Measurements from ENCODE around the gene LRRC15.

The LRRC15 gene

DNA sequence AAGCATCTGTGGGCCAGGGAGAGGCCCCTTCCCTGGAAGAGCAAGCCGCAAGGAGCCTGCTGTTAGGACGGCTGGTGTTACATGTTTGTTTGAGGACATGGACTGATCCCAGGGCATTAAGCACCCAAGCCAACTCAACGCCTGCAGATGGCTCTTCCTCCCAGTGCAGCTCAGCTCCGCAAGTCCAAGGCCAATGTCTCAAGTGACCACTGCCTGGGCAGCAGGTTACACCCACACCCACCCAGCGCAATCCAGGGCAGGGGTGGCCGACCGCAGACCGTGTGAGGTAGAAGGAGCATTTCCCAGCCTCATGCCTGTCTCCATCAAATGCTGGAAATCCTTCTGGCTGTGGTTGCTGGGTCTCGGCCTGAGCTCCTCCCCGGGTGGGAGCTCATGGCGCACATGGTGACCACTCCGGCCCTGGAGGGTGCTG is 15.0 kb upstream of the LRRC15 start:
- no peak for DNase-seq (ENCODE audit: low read depth)

DNA sequence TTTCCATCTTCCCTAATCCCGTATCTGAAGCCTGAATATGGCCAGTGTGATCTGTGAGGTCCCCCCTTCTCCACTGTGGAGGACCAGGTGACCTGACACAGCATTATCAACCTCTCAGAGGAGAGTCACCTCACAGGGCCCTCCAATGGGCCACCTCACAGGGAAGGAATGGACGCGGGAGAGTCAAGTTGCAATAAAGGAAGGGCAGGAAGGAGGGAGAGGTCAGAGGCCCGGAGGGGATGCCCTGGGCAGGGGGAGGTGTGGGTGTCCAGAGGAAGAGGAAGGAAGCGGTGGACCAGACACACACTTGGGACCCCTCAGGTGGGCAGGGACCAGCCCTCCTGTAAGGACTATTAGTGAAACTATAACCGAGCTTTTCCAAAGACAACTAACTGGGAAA is 14.6 kb upstream of the LRRC15 start:
- no peak for DNase-seq (ENCODE audit: low read depth)

DNA sequence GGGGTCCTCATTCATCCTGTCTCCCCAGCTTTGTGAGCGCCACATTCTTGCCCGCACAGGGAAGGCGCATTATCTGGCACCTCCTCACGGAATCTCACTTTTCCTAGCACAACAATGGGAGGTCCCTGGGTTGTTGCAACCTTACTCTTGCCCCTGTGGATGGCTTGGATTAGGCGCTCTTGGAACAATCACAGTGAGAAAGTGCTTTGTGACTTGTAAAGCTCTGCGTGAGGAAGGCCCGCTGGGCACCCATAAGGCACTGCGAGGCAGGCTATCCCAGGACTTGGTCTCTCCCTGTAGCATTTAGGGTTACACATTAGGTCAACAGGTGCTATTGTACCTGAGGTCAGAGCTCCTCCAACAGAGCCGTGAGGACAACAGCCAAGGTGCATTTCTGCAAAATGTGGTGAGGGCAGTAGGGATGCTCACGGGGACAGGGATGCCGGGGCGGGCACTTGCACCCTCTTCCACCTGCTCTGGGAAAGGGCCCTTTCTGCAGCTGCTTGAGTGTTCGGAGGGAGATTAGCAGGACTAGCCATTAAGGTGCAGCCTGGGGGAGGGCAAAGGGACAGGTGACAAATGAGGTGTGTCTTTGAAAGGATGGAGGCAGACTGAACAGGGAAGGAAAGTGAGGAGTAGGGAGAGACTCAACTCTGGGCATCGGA is 13.9 kb upstream of the LRRC15 start:
- DNase-seq (ENCODE audit: low read depth): no peak

DNA sequence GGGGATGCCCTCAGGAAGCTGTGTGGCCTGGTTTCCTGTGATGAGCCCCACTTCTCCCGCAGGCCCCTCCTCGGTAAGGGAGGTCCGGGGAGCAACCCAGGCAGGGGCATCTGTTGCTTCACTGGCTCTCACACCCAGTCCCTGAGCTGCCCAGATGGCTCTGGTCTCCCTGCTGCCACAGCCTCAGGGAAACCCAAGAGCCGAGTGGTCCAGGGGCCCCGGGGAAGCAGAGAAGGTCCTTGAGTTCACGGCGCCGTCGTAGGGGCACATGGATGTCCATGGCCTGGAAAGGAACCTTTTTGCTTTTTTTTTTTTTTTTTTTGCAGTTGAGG is 13.3 kb upstream of the LRRC15 start:
- DNase-seq (ENCODE audit: low read depth): no peak

DNA sequence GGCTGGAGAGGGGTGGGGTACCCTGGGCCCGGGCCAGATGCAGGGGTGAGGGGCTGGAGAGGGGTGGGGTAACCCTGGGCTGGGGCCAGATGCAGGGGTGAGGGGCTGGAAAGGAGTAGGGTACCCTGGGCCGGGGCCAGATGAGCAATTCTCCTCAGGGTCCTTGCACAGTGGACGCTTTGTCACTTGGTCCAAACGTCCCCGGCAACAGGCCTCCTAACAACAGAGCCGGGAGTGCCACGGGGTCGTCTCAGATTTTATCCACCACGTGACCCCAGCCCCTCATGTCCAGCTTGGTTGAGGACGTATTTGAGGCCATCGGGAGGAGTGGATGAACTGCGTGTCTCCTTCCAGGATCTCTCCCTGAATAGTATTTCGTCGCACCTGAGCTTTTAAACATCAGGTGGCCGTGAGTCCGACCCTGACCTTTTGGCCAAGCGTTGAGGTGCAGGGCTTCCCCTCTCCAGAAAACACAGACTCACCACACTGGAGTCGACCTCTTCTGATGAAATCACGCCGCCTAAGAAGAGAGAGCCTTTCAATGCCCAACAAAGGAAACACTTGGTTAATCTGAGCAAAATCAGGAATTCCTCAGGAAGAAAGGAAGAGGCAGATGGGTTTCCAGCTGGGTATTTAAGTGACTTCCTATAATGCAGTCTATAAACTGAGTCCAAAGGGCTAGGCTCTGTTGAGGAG is 12.8 kb upstream of the LRRC15 start:
- no peak for DNase-seq (ENCODE audit: low read depth)

DNA sequence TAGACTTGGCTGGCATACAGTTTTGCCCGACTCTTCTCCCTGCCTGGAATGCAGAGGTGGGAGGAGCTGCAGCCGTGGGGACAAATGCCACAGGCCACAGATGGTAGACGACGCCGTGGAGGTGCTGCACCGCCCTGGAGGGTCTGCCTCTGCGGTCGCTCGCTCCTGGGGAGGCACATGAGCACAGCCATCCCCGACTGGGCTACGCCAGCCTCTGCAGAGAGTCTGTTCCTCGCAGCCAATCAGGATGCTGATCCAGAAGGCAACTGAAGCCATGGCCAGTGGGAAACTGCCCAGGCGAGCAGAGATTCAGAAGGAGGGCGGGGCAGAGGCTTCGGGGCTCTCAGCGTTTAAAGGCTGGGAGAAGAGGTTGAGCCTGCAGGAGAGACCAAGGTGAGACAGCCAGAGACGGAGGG is 11.9 kb upstream of the LRRC15 start:
- no peak for DNase-seq (ENCODE audit: low read depth)

DNA sequence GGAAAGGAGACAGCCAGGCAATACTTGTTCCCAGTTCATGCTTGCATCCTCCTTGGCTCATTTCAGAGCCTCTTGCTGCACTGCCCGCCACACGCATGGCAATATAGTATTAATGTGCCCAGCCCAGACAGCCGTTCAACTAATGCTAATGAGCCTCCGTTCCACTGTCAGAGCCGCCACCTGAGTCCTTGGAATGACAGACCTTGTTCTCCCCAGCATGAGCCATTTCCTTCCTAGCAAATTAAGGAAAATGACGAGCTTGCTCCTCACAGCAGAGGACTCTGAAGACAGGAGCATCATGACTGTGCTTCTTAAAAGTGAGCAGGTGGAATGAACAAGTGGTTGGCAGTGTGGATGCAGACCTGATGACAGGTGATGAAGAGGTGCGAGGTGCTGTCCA is 10.8 kb upstream of the LRRC15 start:
- DNase-seq (ENCODE audit: low read depth): no peak

DNA sequence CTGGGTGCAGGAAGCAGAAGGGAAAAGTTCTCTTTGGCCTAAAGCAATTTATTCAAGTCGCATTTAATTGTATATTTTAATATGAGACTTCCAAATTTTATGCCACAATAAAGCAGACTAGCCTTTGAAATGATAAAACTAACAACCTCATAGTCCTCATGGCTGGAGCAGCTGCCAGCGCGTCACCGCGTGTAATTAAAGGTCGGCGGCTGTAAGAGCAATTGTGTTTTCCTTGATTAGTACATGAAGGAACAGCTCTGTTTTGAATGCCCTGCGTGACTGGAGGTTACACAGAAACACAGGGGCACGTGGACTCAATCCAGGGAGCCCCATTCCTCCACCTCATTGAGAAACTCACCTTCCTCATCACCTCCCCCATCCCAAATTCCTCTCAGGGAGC is 10.1 kb upstream of the LRRC15 start:
- no peak for DNase-seq (ENCODE audit: low read depth)

DNA sequence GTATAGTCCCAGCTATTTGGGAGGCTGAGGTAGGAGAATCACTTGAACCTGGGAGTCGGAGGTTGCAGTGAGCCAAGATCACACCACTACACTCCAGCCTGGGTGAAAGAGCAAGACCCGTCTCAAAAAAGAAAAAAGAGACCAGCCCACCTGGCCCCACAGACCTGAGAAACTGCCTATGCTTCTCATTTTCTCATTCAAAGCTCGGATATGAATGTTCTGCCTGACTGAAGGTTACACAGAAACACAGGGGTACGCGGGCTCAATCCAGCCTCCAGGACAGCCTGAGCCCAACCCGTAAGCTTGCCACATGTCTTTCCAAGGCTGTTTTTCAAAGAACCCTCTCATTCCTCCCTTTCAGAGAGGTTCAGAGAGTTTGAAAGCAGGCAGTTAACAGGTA is 9.7 kb upstream of the LRRC15 start:
- DNase-seq (ENCODE audit: low read depth): no peak

DNA sequence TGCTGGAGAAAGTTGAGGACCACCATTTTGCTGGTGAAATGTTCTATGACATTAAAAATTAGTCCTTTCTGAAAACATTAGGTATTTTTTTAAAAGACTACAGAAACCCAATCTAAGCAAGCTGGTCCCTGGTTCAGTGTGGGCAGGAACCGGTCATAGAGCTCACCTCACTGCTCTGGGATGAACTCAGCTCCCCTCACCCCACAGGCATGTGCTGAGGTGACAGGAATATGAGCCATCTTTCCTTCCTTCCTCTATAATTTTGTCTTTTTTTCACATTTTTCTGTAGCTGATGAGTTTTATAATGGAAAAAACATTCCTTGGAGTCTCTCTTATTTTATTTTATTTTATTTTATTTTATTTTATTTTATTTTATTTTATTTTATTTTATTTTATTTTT is 8.2 kb upstream of the LRRC15 start:
- DNase-seq (ENCODE audit: low read depth): no peak

DNA sequence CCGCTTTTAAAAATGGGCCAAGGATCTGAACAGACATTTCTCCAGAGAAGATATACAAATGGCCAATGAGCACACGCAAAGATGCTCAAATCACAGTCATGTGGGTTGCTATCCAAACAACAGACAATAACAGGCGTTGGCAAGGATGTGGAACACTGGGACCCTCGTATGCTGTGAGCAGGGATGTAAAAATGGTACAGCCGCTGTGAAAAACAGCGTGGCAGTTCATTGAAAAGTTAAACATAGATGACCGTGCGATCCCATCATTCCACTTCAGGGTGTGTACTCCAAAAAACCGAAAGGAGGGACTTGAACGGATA is 6.7 kb upstream of the LRRC15 start:
- DNase-seq (ENCODE audit: low read depth): no peak

DNA sequence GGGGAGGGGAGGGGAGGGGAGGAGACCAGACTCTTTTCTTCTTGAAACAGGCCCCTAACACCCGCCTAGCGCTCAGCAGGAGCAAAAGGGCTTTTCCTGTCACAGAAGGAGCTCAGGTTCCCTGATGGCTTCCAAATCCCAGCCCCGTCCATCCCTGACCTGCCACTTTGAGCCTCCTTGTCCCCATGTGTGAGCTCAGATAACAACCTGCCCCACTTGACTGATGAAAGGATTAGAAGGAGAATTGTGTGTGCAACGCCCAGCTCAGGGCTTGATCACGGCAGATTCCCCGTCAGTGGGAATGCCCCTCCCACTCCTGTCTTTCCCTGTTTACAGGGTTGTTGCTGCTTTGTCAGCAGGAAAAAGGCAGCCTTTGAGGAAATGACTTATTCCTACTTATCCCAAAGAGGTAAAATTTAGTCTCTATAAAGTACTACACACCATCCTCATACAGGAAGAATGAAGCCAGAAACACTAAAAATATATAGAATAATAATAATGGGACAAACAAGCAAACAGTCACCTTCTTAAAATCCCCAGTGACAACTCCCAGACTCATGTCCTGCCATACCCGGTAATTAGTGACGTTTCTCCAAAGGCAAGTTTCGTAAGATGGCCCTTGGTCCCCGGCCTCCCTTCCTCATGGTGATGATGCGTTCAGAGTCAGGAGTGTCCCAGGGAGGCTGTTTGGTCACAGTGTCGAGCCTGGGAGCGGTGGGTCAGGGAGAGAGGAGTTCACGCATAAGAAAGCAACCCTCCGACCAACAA is 6.1 kb upstream of the LRRC15 start:
- DNase-seq (ENCODE audit: low read depth): no peak

DNA sequence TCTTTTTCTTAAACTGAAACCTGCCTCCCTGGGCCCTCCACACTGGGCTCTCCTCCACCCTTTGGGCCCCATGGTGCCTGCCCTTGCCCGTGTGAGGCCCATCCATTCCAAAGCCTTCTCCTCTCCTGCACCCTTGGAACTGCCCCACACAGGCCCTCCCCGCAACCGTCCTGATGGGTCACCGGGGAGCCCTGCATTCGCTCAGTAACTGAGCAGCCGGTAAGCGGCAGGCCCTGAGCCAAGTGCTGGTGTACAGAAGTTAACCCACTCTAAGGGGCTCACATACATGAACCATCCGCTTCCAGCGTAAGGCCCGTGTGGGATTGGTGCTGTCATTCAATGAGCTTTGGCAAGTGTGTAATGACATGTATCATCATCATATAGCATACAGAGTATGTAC is 5.4 kb upstream of the LRRC15 start:
- DNase-seq (ENCODE audit: low read depth): no peak

DNA sequence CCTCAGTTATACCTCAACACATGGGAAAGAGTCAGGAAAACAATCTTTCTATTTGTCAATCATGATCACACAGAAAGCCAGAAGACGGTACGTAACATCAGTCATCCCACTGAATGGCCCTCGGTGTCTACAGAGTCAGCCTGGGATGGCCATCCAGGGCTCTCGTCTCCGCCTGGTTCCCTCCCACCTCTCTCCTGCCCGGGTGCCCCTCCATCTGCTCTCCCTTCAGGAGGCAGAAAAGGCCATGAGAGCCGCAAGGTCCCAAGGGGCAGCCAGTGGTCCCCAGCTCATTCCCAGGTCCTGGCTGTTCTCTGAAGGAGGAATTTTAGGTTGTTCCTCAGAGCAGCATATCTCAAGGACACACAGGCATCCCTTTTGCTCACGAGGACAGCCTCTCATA is 4.4 kb upstream of the LRRC15 start:
- DNase-seq (ENCODE audit: low read depth): no peak

DNA sequence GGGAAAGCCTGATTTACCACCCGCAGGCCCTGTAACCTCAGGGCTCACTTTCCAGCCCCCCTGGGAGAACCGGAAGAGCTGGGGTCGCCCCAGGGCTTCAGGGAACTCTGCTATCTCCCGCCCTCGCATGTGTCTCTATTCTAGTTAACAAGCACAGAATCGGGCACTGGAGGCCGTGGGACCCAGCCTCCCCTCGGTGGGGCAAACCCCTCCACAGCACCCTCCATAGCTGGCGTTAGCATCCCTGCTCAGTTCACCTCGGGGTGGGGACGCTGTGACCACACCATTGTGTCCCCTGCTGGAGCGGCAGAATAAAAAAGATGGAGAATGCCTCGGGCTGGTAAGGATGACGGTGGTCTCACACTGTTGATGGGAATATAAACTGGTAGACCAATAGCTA is 3.5 kb upstream of the LRRC15 start:
- no peak for DNase-seq (ENCODE audit: low read depth)

DNA sequence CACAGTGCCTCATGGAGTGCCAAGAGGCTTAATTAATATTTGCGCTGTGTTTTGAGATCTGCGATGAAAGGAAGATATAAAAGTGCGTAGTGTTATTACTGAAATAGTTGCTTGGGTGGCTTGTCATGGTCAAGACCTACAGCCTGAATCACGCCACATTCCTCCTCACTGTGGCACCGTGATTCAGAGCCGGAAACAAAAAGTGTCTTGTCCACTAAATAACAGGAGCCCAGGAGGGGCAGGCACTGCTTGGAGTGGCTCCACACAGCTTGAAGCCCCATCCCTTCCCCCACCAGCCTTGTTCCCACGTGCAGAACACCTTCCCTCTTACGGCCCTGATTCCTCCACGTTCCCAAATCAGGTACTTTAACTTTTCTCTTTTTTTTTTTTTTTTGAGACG is 1.2 kb upstream of the LRRC15 start:
- DNase-seq (ENCODE audit: low read depth): no peak

DNA sequence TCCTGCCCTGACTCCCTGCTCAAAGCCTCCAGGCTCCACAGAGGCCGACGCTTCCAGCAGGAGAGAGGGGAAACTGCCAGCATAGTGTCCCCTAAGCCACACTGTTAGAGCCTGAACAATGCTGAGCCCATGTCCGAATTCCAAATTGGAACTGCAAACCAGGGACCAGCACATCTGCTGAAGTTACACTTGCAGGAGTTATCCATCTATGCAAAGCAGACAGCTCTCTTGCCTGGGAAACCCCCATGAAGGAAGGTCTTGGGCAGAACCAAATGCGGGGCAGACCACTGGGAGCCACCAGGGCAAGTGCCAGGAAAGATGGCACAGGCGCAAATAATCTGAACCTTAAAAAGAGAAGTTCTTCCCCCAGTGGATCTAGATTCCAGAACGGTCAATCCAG is 625 bp downstream of the LRRC15 start:
- no peak for DNase-seq (ENCODE audit: low read depth)

DNA sequence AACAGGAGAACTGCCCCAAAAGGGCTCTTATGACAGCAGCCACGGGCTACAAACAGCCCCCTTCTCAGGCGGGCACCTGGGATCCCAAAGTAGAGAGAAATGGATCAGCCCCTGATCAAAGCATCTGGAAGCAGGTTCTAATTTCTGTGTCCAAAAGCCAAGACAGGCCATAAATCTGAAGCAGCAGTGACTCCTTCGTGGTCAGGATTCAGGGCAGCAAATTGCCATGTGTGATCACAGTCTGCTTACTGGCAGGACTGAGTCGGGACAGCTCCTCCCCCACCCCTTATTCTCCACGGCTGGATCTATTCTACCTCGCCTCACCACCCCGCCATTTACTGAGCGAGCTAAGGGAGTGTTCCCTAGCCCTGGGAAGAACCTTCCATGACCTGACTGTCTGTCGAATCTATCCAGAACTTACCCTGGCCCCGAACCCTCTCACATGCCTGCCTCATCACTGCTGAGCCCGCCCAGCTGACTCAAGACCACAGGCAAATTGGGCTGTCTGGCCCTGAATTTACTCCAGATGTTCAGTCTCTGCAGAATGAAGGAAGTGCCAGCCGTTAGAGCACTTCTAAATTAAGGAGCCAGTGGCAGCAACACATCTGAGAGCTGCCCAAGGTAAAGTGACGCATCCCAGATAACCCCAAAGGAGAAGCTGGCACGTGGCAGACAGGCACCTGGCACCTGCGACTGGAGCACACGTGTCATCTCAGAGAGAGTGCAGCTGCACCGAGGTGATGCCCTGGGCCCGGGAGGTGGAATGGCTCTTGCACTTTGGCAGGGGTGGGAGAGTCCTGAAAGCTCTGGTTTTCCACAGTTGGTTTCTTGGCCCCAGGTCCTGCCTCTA is 1.3 kb downstream of the LRRC15 start:
- peak; percentile 34 for DNase-seq (ENCODE audit: low read depth)

DNA sequence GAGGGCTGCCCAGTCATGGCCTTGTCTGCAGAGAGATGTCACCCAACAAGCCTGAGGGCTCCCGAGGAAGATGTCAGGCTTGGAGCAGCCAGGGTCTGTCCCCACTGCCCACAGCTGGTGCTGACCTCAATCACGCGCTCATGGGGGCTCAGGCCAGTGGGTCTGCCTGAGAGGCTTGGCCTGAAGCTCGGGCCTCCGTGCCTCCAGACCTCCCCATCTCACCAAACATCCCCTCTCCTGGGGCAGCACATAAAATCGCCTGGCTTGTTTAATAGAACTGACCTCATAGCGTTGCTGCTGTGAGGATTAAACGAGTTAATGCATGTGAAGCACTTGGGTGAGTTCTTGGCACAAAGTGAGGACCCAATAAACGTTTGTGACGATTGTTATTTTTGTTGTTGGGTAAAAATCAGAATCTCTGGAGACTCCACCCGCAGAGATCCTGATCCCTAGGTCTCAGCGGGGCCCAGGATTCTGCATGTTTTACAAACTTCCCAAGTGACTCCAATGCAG is 3.5 kb downstream of the LRRC15 start:
- no peak for DNase-seq (ENCODE audit: low read depth)

DNA sequence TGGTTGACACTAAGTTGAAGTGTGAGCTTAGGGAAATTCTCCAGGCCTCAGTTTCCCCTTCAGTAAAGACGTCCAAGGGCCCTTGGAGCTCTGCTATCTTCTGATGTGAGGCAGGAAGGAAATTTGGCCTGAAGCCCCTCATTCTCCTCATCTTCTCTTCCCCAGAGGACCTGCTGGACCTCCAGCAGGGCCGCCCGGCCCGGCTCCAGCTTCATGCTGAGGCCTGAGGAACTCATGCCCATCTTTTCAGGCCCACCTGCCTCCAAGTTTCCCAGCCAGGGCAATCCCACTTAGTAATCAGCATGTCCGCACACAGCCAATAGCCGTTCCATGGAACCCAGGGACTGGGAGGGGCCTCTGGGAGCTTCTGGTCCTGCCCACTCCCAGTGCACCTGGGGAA is 4.0 kb downstream of the LRRC15 start:
- DNase-seq (ENCODE audit: low read depth): no peak

DNA sequence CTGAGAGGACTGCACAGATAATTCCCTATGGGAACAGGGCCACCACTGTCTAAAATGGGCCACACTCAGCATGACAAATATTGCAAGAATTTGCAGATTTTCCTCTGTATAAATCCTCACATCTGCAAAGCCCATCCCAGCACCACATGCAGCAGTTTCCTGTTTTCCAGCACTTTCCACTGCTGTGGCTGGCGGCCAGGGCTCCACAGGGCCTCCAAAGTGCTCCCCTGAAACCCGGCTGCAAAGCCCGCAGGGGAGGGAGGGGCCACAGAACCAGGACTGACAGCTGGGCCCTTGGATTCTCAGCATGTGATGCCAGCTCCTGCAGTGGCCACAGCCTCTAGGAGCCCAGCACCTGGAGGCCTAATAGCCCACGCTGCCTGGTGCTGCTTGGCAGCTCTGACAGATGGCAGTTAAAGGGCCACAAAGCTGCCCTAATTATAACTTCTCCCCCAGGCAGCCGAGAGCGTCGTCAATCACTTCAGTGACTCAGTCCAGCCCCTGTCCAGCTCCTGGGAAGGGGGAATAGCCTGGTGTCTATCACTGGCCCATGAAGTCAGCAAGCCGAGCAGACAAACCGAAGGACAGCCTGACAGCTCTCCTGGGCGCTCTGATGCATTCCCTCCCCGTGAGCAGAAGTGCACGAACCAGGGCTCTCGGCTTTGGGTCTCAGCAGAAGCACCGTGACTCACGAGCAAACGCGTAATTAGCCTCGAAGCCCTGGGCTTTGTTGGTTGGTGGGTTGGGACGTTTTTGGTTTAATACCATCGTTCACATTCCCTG is 4.7 kb downstream of the LRRC15 start:
- peak; percentile 28 for DNase-seq (ENCODE audit: low read depth)

DNA sequence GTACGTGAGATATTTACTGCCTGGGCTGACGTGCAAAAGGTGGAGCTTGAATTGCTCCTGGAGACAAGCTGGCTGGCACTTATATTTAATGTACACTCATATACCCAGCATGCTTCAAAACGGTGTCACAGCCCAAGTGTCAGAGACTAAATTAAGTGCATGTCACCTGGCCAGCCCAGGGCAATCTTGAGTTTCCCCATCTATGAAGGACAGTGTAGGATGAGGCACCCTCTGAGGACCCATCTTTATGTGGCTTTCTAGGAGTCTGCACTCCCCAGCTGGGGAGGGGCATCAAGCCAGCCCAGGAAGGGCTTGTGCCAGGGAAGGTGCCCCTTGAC is 5.3 kb downstream of the LRRC15 start:
- no peak for DNase-seq (ENCODE audit: low read depth)

Data from fibroblast of the conjunctiva (primary cell).